Measurements from ENCODE around the gene MTSS2. TPM values are rescaled to one million over a fixed set of nuclear protein-coding genes. Genes with fewer than 3 reads are reported as not detected.

MTSS2 gene
- total and polyA plus RNA-seq, 2 of the 8 experiments (the other 6 are each of a cell fraction or from before 2014, with no cell fraction given): 23.3 to 36.7 TPM

DNA sequence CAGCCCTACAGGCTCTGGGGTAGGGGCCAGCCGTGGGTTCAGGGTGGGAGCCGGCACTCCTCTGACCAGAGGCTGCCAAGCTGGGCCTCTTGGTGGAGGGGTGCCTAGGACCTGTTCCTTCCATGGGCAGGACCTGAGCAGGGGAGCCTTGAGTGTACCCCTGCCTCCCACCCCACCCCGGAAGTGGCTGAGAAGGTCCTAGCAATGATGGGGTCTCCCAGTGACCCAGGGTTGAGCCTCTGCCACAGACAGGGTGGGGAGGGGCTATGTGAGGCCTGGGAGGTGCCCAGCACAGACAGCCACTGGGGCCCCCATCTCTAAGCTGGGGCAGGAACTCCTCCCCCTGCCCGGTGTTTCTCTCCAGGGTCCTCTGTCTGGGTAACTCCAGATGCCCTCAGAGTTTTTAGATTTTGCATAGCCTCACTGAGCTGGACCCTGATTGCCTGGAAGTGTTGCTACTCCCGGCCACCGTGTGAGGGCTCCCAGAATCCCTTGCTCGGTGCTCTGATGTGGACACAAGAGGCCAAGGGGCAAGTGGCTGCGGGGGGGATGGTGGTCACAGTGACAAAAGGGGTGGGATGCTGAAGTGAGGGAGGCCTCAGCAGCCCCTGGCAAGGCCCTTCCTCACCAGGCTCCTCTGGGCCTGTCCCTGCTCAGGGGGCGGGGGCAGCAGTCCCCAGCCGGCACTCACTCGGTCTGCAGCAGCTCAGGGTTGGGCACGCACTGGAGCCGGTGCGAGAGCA, 6.4 kb upstream of the MTSS2 start (continued):
- TF ChIP-seq, protein P1, sequence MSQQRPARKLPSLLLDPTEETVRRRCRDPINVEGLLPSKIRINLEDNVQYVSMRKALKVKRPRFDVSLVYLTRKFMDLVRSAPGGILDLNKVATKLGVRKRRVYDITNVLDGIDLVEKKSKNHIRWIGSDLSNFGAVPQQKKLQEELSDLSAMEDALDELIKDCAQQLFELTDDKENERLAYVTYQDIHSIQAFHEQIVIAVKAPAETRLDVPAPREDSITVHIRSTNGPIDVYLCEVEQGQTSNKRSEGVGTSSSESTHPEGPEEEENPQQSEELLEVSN (IDR thresholded peaks at IDR 0.05): no peak

Measured in H1 (cell line).